NCI-H1417 (cell line): ENCODE data around the gene CLCNKB.

Experiments
- DNase-seq, 3 experiments: peaks; one replicate each; lab custom pipeline; 2025; lab: John Stamatoyannopoulos, UW

The CLCNKB gene

GRCh38 chr1:16095447-16095846 is 51.9 kb downstream of the CLCNKB start:
- no peak for DNase-seq

GRCh38 chr1:16099412-16099811 is 55.8 kb downstream of the CLCNKB start:
- no peak for DNase-seq

- DNase-seq: no peak
Observed at GRCh38 chr1:16101623-16102022, 58.0 kb downstream of the CLCNKB start.
